CD4-positive, alpha-beta T cell treated with Interleukin-4 for 1 hour (primary cell): ENCODE results near the gene ISG20L2.
A peak's percentile ranks its signal among the peaks of the same experiment; 100 is the strongest.

Experiments
- DNase-seq, 2 donors: peaks; one replicate each; pipeline ENCODE4 v3.0.0-alpha.2; 2020 to 2022

The ISG20L2 gene

DNA sequence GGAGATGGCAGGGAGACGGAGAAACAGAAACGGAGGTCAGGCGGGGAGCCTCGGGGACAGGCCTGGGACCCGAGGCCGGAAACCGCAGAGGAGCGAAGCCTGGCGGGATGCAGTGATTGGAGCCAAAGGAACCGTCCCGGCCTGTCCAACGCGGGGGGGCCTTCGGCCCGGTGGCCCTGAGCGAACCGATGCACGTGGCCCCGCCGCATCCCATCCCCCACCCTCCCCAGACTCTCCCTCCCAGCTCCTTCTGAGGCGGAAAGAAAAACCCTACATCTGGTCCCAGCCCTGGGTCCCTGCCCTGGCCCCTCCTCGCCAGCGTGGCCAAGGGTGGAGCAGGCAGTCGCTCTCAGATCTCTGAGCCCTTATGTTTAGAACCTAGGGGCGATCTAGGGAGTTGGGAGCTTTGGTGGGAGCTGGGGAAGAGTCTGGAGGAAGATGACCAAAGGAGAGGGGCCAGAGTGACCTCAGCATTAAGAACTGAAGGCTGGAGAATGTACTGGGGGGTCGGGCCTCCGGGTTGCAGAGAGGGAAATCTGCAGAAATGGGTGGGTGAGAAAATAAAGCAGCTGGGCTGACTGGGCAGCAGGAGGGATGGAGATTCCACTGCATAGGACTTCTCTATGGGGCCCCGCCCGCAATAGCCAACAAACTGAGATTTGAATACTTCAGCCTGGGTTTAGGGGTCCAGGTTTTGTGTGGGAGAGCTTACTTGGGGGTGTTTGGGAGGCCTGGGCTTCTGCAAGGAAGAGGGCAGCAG lies 21.7 kb downstream of the ISG20L2 start:
- no peak for DNase-seq

DNA sequence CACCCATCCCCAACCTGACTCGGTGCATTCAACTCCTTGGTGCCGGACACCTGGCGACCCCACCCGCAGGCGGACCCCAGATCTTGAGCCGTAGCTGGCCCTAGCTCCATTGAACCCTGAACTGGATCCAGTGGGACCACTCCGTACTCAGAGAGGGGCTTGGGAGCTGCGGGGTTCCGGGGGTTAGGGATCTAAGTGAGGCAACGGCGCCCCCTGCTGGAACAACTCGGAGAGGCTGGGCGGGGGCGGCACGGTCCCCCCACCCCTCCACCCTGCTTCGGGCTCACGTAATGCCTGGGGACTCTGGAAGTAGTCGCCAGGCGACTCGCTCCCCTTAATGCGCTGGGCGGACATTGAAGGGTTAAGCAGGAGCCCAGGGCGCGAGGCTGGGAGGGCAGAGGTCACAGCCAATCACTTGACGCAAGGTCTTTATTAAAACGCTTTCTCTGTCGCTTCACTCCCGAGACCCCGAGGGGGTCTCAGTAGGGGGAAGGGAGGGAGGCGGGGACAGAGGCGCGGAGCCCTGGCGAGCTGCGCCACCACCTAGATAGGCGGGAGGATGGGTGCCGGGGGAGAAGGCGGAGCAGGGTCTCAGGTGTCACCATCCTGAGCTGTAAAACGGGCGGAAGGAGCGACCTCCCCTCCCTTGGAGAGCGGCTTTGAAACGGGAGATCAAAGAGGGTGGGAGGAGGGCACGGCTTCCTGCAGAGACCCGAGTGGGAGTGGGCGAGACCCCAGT lies 22.5 kb downstream of the ISG20L2 start:
- DNase-seq, result peak; percentile 65 to 71

DNA sequence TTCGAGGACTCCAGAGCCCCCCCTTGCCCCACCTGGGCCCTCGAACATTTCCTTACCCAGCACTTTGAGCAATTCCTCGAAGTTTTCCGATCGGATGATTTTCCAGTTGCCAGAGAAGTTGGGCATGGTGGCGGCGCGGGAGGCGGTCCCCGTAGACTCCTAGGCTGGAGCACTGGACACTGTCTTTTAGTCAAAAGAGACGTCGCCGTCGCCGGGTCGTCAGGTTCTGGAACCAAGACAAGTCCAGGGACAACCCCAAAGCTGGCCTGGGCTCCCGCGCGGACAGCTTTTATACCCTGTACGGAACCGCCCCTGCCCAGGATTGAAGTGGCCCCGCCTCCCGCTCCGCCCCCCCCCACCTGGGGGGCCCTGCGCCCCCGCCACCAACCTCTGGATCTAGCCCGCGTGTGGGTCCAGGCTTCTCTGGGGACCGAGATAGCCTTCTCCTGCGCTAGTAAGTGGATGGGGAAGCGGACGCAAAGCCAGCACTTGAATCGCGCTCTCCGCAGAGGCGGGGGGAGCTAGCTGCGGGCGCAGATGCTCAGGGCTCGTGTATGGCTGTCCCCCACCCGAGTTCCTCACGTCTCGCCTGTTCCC lies 23.1 kb downstream of the ISG20L2 start, which contains the start of gene CRABP2:
Gene CRABP2, minus strand, starts transcription at position 263 of the 597 bp plus-strand sequence. Its CDS starts 137 bp downstream, at position 126.
- DNase-seq, result no peak

DNA sequence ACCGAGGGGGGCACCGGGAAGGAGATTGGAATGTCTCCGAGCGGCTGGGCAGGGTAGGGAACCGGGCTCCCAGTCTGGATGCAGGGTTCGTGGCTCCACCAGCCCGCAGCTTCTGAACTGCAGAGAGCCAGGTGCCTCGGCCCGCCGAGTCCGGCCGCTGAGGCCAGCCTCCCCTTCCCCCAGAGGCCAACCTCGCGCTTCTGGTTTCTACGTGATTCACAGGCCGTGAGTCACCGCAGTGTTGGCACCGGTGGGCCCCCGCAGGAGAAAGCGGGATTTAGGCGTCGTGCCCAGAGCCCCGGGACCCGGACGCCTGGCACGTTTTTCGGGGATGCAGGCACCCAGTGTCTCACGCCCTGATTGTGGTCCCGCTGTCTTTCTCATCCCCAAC lies 23.6 kb downstream of the ISG20L2 start:
- no peak for DNase-seq

DNA sequence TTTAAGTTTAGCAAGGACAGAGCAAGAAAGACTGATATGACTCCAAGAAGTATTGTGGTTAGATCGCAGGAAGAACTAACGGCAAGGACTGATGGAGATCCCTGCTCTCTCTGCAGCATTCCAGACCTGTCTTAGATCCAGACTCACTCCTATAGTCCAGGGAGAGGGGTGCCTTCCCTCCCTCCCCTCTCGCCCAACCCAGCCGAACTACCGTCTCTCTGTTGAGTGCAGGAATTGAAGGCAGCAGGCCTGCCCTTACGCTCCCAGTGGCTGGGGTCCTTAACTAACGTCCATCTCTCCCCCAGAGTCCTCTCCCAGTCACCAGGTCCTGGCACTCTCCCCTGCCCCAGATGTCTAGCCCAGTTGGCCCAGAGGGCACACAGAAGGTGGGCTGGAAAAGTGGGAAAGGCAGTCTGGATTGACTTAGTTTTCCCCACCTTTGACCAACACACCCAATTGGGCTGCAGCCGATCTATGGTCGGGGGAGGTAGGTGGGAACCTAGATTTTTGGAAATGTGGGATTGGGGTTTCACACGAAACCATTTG lies 24.3 kb downstream of the ISG20L2 start:
- no peak for DNase-seq

DNA sequence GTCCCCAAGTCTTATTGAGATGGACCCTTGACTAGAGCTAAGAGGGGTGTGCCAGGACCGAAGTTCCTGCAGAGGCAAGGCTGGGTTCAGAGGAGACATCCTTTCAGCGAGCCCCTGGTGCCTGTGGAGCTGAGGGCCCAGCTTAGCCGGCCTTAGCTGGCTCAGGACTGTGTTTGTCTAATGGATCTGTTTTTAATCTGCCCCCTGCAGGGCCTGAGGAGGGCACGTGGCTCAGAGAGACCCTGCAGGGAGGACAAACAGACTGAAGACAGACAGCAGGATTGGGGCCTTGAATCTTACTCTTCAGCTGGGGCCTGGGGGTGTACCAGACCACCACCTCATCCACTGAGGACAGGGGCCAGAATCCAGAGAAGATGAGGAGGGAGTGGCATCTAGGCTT lies 24.8 kb downstream of the ISG20L2 start:
- no peak for DNase-seq

DNA sequence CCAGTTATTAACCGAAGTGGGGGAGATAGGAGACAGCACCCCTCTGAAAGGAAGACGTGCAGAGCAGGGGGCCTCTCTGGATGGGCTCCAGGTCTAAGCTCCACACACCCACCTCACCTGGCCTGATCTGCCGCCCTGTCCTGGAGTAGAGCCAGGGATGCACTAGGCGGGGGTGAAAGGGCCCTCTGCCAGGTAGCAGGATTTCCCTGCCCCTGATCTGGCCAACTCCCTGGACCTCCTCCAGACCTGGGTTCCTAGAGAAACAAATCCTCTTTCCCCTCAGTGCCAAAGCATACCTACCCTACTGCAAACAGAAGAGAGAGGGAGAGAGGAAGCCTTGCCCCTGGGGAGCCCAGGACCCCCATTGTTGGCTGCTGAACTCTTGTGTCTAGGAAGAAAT lies 25.2 kb downstream of the ISG20L2 start:
- DNase-seq, result no peak

DNA sequence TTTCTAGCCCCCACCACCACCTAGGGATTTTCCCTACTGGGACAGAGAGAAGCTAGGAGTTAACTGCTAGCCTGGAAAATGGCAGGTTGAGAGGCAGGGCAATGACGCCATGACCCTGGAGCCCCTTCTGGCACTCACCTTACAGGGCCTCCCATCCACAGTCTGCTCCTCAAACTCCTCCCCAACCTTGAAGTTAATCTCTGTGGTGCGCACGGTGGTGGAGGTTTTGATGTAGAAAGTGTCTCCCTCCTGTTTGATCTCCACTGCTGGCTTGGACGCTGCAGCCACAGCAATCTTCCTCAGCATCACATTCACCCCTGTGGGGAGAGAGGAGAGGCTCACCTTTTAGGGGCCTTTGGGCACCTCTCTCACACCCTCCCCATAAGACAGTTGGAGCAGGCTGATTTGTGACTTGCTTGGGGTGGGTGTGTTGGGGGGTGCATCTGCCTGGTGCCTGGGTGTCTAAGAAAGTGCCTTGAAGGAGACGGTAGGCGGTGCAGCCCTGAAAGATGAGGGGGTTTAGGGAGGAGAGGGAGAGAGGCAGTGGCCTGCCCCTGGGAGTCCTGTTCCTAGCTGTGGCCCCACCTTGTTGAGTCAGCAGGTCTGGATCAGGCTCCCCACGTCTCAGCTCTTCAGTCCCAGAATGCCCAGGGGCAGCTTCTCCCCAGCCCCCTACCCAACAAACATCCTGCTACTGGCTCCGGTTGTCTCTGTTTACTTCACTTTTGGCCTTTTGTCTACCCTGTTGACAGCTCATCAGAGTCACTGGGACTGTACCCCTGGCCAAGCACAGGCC lies 27.6 kb downstream of the ISG20L2 start:
- no peak for DNase-seq

DNA sequence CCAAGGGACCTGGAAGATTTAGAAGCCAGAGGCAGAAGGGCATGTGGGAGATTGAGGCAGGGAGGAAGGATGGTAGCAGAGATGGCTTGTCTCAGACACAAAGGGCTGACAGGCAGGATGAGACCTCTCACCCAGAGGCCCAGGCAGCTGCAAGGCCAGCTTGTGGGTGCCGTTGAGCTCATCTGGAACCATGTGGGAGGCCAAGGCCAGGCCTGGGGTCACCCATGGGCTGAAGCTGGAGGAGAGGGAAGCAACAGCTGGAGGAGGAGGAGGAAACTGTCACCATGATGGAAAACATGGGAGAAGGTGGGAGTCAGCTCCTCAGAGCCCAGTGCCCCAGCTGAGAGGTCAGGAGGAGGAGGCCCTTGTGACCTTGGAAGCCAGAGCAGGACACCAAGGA lies 29.6 kb downstream of the ISG20L2 start:
- no peak for DNase-seq

DNA sequence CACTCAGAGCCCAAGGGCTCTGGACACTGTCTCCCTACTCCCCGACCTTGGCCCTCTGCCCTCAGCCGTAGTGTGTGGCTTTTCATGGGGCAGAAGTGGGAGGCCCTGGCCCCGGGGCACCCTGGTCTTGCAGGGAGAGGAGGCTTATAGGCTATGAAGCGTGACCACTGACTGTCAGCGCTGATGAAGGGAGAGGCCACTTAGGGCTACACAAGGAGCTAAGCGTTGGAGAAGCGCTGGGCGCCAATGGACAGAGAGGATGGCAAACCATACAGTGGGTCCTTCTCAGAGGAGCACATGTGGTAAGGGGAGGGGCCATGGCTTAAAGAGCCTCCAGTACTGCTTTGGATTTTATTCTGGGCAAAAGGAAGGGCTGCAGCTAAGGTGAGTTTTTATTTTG lies 31.1 kb downstream of the ISG20L2 start:
- DNase-seq, result no peak

DNA sequence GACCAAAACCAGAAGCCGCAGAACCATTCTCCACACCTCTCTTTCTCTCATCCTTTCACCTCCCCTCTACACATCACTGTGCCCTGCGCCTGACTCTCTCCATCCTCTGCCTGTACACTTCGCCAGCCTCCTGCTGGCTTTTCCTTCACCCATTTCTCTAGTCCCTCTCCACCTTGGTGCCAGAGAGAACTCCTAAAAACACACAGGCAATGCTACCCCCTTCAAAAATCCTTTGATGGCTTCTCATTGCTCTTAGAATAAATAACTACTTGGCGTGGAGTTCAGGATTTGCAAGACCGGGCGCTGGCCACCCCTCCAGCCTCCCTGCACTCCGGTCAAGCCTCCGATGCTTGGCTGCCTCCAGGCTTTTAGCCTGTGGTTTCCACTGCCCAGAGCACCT lies 31.8 kb downstream of the ISG20L2 start:
- DNase-seq, result no peak

DNA sequence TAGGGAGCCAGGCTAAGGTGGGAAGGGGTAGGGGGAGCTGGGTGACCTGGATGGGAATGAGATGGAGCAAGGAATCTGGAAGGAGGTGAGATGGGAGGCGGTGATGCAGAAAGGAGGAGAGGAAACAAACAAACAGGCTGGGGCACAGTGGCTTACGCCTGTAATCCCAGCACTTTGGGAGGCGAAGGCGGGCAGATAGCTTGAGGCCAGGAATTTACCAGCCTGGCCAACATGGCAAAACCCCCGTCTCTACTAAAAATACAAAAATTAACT lies 33.9 kb downstream of the ISG20L2 start:
- DNase-seq, result no peak

DNA sequence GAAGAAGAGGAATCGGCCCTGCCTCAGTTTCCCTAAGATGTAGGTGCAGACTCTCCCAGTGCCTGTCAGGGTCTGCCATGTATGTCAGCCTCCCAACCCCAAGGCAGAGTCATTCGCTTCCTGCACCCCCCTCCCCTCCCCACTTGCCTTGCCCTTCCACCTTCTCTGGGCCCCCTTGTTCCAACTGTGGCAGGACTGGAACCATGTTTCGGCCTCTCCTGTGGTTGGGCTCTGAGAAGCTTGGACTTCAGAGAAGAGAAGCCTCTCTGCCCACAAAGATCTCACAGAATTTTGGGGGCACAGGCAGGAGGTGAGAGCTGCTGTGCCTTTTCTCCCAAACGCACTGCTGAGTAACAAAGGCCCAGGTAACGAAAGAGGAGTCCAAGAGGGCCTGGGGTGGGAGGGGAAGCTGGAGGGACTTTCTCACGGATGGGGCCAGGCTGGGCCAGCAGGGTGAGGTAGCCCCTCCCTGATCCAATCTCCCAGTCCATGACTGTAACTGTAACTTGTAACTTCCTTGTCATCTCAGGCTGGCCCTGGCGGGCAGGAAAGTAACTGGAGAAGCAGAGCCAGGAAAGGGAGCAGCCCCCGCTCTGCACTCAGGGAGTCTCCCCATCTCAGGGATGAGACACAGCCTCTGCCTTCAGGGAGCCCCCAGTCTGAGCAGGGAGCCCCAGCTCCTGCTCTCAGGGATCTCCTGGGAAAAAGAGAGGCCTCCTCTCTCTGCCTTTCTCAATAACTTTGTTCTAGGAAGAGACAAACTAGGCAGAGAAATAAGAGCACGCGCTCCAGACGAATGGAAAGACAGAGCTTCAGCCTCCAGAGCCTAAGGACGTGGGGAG lies 34.5 kb downstream of the ISG20L2 start:
- DNase-seq, result no peak

DNA sequence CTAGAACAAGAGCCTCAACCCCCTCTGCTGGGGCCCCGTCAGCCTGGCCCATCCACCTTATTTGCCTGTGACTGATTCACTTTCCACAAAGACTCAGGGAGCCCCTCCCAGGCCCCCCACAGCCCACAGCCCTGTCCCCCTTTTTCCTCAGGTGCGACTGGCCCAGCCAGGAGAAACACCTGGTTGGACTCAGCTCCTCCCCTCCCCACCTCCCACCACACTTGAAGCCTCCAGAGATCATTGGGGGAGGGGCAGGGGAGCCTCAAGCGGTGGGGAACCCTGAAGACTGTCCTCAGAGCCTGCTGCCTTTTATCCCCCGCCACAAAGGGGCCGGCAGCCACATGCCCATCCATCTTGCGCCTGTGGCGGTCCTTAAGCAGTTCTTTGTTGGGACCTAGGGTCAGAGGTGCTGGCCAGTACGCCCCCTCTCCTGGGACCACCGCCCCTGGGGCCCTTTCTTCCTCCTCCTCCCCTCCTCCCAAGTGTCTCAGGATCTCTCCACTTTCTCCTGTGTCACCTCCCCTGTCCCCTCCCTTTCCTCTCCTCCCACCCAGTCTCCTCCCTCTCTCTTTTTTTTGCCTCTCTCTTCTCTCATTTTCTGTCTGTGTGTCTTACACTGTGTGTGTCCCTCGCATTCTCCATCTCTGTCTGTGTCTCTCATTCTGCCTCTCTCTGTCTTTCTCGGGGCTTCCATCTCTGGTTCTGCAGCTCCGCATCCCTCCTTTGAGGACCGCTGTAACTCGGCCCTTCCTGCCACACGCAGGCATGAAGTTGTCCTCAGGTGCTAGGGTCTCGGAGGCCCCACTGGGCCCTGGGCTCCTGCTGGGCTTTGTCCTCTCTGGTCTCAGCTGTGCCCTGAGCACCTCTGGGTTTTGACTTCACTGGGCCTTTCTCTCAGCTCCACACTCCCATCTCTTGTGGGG lies 35.4 kb downstream of the ISG20L2 start:
- DNase-seq, result peak; percentile 20 to 36

DNA sequence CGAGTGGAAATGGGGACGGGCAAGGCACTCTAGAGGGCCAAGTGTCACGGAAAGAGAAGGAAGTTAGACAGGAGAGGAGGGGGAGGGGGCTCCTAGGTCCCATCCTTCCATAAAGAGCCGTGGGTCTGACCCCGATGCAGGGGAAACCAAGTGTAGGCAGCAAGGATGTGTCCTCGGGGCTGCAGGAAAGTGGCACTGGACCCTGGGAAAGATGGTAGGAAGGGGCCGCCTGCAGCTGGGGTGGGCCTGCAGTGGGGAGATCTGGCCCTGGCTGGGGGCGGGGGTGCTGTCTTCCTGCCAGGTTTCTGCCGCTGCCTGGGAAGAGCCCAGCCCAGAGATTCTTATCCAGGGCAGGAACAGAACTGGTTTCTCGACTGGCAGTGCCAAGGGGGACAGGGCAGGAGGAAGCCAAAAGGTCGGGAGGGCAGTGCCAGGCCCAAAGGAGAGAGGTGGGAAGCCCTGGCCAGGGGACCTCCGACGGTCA lies 36.1 kb downstream of the ISG20L2 start:
- DNase-seq, result no peak

DNA sequence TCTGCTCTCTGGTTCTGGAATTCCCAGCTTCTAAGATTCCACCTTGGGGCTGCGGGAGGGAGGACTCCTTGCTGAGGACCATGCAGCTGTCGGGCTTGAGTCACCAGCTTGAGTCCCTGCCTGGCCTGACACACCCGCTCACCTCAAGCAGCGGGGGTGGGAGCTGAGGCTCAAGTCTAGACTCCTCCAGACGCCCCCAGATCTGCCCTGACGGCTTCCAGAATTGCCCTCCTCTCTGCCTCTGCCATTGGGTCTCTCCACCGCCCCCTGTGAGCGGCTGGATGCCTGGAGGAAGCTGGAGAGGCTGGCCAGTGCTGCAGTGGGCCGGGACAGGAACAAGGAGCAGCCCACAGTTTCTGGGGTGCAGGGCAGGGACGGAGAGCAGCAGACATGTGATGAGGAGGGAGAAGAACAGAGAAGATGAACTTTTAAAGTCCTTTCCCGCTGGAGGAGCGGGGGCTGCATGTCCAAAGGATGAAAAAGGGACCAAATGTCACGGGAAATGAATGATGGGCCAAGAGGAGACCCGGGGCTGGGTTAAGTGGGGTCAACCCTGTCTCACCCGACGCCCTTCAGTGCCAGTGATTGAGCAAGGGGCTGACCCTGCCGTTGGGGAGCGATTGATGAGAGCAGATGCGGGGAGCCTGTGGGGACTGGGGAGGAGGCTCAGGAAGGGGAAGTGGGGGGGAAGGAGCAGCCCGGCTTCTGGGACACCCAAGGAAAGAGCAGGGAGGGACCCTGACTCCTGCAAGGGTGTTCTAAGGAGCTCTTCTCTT lies 36.7 kb downstream of the ISG20L2 start:
- no peak for DNase-seq

DNA sequence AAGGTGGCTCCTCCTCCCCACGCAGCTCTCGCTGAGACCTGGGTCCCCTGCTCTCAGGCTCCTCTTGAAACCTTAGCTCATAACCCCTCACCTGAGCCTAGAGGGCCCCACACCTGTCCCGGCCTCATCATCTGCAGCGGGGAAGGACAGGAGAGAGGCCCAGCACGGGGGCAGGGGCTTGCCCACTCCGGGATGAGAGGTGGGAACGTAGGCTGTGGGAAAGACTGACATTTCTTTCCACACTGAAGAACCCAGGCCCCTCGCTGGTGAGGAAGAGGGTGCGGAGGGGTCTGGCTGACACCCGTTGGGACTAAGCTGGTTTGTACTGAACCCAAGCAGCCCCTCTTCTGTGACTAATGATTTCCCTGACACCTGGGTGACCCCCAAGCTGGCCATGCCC lies 37.4 kb downstream of the ISG20L2 start:
- no peak for DNase-seq

DNA sequence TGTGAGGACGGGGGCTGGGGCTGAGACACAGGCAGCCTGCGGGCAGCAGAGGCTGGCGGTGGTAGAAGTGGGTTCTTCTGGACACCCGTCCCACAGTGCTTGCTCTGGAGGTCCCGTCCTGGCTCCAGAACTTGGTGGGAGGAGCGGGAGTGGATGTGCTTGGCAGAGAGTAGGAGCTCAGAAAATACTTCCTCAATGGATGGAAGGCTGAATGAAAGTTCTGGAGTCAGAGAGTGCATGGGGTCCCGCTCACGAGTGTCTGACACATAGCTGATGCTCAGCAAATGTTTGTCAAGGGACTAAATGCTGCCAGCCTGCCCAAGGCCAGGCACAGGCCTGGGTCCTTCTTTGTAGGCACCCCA lies 37.9 kb downstream of the ISG20L2 start:
- no peak for DNase-seq

DNA sequence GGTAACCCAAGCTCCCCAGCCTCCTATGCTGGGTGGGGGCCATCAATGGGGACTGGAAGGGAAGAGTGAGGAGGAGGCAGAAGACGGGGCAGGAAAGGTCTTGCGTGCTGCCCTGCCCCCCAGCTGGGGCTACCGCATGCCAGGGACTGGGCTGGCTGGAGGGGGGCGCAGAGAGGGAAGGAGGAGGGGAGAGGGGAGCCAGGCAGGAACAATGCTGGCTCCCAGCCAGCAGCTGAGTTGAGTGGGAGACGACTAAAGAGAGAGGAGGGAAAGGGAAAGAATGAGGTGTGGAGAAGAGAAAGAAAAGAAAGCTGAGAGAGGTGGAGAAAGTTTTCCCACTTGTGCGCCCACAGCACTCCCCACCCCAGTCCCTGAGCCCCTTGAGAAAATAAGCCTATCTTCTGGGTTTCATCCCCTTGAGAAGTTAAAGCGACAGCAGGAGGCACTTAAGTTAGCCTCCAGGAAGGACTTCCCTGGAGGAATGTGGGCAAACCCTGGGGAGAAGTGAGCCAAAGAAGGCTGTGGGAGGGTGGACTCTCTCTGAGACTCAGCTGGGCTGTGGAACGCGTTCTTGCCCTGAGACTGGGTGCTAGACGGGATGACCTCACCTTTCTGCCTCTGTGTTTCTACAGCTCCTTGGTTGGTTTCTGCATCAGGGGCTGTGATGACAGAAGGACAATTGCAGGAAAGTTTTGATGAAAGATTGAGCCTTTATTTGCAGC lies 38.5 kb downstream of the ISG20L2 start:
- DNase-seq, result no peak
